ENCODE measurements around the gene FOXA3. TPM values are rescaled to one million over a fixed set of nuclear protein-coding genes. Genes with fewer than 3 reads are reported as not detected.

The FOXA3 gene
- total and polyA plus RNA-seq, 7 donors, result 0.49 to 72.8 (median 42.6) TPM; not detected in 3

GRCh38 chr19:45817010-45817724, 47.0 kb upstream of the FOXA3 start:
- no peak for TF ChIP-seq EP300 (IDR thresholded peaks at IDR 0.05)
- TF ChIP-seq CTCF (IDR thresholded peaks at IDR 0.05), result peak; percentile 82 to 92 (median 86)
- no peak for TF ChIP-seq POLR2A (IDR thresholded peaks at IDR 0.05)
- TF ChIP-seq POLR2AphosphoS5 (IDR thresholded peaks at IDR 0.05), result peak in 2 of 4 donors; percentile 13 to 41

GRCh38 chr19:45817725-45818301, 46.3 kb upstream of the FOXA3 start:
- Histone ChIP-seq H3K4me1 (peaks cover 0 to 23% (median 18%) of the 10 kb centered on the region in 4 donors), H3K27me3 (peaks cover 8 to 35% (median 24%) of the 10 kb centered on the region in 3 donors), H3K4me3 (no peak overlapping the region), H3K9me3 (no peaks in the 10 kb centered on the region), H3K27ac (no peak overlapping the region), H3K36me3 (peaks cover 0 to 34% (median 5%) of the 10 kb centered on the region in 4 donors)
- intact Hi-C loops (cut with DNase I), result loop anchor here (5.0 kb wide), 1 partner anchor 64 kb away; no protein-coding TSS in a partner anchor
- DNase-seq, result no peak
- 80 to 86% methylated on average over 19 of the region's 19 CpGs for WGBS, 2 donors
- TF ChIP-seq POLR2A (IDR thresholded peaks at IDR 0.05), result no peak
- peak in 1 of 4 donors; percentile 5 for TF ChIP-seq POLR2AphosphoS5 (IDR thresholded peaks at IDR 0.05)

More at GRCh38 chr19:45817010-45817724, 47.0 kb upstream of the FOXA3 start:
- Histone ChIP-seq H3K4me3 (no peak overlapping the region), H3K27ac (peak overlapping the region in 1 of 4 donors; percentile 16), H3K4me1 (peaks cover 0 to 23% (median 18%) of the 10 kb centered on the region in 4 donors), H3K9me3 (no peaks in the 10 kb centered on the region), H3K27me3 (peaks cover 8 to 42% (median 24%) of the 10 kb centered on the region in 3 donors), H3K36me3 (peaks cover 0 to 28% (median 0%) of the 10 kb centered on the region in 4 donors)
- WGBS, 2 donors, result 14 to 21% methylated on average over 24 of the region's 24 CpGs
- peak; percentile 96 for DNase-seq
- intact Hi-C loops (cut with DNase I), result loop anchor here (5.0 kb wide), 1 partner anchor 65 kb away; no protein-coding TSS in a partner anchor

GRCh38 chr19:45819769-45820168, 44.4 kb upstream of the FOXA3 start:
- WGBS, 2 donors, result 85 to 93% methylated on average over 6 of the region's 6 CpGs
- Histone ChIP-seq H3K36me3 (peaks cover 1 to 54% (median 16%) of the 10 kb centered on the region in 4 donors), H3K27me3 (peaks cover 8 to 16% (median 8%) of the 10 kb centered on the region in 3 donors), H3K4me1 (peaks cover 0 to 28% (median 17%) of the 10 kb centered on the region in 4 donors), H3K27ac (no peak overlapping the region), H3K9me3 (no peaks in the 10 kb centered on the region), H3K4me3 (no peak overlapping the region)
- no peak for TF ChIP-seq POLR2A (IDR thresholded peaks at IDR 0.05)
- TF ChIP-seq POLR2AphosphoS5 (IDR thresholded peaks at IDR 0.05), result no peak
- no peak for TF ChIP-seq EP300 (IDR thresholded peaks at IDR 0.05)
- no peak for TF ChIP-seq CTCF (IDR thresholded peaks at IDR 0.05)
- DNase-seq, result no peak
- intact Hi-C loops (cut with DNase I), result loop anchor here (5.0 kb wide), 1 partner anchor 63 kb away; no protein-coding TSS in a partner anchor

GRCh38 chr19:45820413-45821102, 43.6 kb upstream of the FOXA3 start:
- Histone ChIP-seq H3K4me1 (peaks cover 0 to 21% (median 9%) of the 10 kb centered on the region in 4 donors), H3K27me3 (peaks cover 1 to 8% (median 1%) of the 10 kb centered on the region in 3 donors), H3K27ac (no peak overlapping the region), H3K36me3 (peaks cover 8 to 62% (median 23%) of the 10 kb centered on the region in 4 donors), H3K9me3 (no peaks in the 10 kb centered on the region), H3K4me3 (no peak overlapping the region)
- DNase-seq, result no peak
- intact Hi-C loops (cut with DNase I), result no loop called here
- TF ChIP-seq CTCF (IDR thresholded peaks at IDR 0.05), result no peak
- TF ChIP-seq POLR2AphosphoS5 (IDR thresholded peaks at IDR 0.05), result no peak
- no peak for TF ChIP-seq EP300 (IDR thresholded peaks at IDR 0.05)
- TF ChIP-seq POLR2A (IDR thresholded peaks at IDR 0.05), result no peak
- 80 to 82% methylated on average over 20 of the region's 20 CpGs for WGBS, 2 donors
